SKM-1 treated with dmso at 0.1 percent for 144 hours (cell line): ENCODE results near the gene GSPT1.
"Not testable (repeated sequence)": the region's sequence is repeated elsewhere in the genome, so short reads cannot be mapped to it uniquely, and the experiment has no call there.

Experiments
- DNase-seq: peaks from one replicate; lab custom pipeline; 2025; ENCODE audit not compliant: unreplicated experiment; lab: John Stamatoyannopoulos, UW

The GSPT1 gene

DNA sequence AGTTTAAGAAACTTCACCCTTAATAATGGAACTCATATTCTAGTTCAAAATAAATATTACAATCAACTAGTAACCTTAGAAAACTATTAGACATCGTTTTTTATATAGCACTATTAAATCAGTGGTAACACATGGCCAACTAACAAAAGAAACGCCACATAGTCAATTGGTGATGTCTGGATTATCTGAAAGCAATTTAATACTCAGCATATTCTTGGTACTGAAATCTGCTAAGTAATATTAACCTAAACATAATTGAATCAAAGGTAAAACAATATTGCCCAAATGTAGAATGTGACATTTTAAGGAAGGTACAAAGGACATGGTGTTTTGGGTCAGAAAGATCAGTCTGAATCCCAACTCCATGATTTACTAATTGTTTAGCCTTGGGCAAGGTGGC lies 53.3 kb downstream of the GSPT1 start:
- DNase-seq = no peak

DNA sequence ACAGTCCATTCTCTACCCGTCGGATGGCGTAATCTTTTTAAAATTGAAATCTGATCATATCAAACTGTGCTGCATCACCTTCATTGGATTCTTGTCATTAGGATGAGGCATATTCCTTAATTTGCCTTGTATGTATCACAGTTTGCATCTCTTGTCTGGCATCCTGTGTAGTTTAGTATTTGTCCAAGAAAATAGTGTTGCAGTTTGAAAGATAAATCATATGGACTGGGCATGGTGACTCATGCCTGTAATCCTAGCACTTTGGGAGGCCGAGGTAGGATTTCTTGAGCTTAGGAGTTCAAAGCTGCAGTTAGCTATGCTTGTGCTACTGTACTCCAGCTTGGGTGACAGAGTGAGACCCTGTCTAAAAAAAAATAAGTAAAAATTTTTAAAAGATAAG lies 58.6 kb downstream of the GSPT1 start:
- DNase-seq = no peak

DNA sequence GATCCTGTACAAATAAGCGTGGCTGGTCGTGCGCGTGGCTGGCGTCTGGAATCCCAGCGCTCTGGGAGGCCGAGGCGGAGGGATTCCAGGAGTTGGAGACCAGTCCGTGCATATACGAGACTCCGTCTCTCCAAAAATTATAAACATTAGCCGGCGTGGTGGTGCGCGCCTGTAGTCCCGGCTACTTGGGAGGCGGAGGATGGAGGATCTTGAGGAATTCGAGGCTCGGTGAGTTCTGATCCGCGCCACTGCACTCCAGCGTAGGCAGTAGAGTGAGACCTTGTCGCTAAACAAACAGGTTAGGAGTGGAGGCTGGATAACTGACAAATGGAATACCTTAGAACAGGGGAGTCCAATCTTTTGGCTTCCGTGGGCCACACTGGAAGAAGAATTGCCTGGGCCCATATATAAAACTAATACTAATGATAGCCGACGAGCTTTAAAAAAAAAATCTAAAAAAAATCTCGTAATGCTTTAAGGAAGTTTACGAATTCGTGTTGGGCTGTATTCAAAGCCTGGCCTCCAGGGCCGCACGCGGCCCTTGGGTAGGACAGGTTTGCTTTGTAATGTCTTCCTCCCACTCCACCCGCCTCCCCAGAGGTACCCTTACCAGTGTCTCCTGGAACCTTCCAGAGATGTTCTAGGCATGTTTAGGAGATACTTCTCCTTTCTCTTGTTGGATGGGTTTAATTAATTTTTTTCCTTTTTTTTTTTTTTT lies 63.5 kb downstream of the GSPT1 start:
- DNase-seq = no peak

DNA sequence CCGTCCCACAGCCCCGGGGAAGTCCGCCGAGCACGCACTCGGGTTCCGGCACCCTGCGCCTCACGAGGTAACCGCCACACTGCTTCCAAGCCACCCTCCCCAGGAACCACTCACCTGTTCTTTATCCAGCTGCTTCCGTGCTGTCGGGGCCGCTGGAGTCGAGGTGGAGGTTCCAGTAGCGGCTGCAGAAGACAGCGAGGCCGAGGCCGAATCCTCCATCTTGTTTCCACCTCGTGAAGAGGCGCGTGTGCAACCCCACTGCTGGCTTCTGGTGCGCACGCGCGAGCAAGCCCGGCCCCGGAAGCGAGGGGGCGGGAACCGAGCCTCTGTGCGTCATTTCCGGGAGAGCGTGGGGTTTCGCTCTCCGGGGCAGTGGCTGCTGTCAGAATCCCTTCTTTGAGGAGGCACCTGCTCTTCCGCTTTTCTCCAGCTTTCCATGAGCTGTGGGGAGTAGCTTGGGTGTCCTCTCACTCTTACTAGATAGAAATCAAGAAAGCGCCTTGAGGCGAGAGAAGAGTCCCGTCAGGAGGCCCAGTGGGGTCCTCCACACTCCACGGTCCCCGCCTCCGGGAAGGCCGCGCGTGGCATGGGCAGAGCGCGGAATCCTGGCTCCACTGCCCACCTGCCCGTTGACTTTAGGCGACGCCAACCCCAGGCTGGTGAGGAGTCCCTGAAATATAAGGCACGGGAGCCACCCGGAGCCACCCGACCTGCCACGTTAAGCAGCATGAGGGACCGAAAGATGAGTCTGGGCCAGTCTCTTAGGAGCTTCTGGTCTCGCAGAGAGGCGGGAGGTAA lies 64.3 kb downstream of the GSPT1 start, which contains the start of gene RSL1D1:
Gene RSL1D1, minus strand, starts transcription at position 249 of the 798 bp plus-strand sequence. Its CDS starts 30 bp downstream, at position 219.
- peak; percentile 94 for DNase-seq

DNA sequence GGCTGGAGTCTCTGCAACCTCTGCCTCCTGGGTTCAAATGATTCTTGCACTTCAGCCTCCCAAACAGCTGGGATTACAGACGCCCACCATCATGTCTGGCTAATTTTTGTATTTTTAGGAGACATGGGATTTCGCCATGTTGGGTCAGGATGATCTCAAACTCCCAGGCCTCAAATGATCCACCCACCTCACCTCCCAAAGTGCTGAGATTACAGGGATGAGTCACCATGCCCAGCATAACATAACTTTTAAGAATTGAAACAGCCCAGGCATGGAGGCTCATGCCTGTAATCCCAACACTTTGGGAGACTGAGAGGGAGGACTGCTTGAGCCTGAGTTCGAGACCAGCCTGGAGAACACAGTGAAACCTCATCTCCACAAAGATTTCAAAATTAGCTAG lies 66.9 kb downstream of the GSPT1 start:
- no peak for DNase-seq

DNA sequence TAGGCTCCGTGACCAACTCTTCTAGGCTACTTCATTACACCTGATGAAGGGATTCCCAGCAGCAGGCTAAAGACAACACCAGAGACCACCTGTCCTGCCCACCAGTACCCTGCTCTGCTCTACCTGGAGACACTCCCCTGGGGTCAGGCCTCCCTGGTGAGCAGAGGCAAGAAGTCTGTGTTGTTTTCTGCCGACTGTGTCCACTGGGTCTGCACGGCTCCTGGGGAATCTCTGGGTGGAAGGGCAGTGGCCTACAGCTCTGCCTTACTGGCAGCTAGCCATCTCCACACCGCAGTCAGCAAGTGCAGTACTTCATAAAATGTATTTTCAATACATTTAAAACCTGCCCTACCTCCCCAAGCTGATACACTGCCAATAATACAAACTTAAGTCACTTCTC lies 71.3 kb downstream of the GSPT1 start:
- no peak for DNase-seq

DNA sequence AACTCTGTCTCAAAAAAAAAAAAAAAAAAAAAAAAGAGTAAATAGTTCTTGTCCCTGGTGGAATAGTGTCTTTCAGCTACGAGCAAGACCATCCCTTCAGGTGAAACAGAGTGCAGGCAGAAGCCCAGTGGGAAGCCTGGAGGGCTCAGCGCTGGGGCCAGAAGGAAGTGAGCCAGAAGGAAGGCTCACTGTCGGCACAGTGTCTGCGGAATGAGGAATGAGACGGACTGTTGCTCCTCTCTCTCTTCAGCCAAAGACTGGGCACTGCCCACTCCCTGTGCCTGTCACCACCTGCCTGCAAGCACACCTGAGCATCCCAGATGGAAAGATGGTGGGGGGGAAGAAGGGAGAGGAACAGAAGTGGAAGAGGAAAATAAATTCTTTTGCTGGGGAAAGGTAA lies 71.9 kb downstream of the GSPT1 start:
- DNase-seq = no peak

DNA sequence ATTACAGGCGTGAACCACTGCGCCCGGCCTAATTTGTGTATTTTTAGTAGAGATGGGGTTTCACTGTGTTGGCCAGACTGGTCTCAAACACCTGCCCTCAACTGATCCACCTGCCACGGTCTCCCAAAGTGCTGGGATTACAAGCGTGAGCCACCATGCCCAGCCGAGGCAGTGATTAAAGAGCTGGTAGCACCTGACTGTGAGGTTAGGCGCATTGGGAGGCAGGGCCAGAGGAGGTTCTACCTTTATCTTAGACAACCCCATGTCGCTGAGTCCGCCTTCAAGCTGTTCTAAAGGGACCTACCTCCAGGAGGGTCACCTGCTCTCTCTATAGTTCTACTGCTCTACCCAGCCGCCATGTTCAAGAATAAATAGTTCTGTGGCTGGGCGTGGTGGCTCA lies 72.5 kb downstream of the GSPT1 start:
- no peak for DNase-seq

DNA sequence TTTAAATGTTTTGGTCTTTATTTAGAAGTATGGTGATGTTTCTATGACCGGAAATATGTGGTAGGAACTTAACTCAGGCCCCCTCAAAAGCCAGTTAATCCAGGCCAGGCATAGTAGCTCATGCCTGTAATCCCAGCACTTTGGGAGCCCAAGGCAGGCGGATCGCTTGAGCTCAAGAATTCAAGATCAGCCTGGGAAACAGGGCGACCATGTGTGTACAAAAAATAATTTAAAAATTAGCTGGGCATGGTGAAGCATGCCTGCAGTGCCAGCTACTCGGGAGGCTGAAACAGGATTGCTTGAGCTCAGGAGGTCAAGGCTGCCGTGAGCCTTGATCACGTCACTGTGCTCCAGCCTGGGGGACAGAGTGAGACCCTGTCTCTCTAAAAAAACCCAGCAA lies 74.7 kb downstream of the GSPT1 start:
- DNase-seq = no peak

DNA sequence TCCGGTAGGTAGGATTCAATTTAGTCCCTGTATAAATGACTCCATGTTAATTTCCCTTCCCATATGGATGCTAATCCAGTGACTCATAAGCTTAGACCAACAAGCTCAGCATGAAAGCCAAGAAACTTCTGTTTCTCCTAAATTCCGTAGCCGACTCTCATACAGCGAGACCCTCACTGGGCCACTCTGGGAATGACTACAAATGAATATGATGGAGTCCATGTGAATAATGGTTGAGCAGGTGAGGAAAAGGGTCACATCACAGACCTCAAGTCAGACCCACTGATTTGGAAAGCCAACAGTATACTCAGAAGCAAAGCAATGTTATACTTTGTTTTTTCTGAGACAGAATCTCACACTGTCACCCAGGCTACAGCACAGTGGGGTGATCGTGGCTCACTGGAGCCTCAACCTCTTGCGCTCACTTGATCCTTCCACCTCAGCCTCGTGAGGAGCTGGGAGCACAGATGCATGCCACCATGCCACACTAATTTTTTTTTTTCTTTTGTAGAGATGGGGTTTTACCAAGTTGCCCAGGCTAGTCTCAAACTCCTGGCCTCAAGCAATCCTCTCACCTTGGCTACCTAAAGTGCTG lies 79.0 kb downstream of the GSPT1 start:
- DNase-seq = no peak

DNA sequence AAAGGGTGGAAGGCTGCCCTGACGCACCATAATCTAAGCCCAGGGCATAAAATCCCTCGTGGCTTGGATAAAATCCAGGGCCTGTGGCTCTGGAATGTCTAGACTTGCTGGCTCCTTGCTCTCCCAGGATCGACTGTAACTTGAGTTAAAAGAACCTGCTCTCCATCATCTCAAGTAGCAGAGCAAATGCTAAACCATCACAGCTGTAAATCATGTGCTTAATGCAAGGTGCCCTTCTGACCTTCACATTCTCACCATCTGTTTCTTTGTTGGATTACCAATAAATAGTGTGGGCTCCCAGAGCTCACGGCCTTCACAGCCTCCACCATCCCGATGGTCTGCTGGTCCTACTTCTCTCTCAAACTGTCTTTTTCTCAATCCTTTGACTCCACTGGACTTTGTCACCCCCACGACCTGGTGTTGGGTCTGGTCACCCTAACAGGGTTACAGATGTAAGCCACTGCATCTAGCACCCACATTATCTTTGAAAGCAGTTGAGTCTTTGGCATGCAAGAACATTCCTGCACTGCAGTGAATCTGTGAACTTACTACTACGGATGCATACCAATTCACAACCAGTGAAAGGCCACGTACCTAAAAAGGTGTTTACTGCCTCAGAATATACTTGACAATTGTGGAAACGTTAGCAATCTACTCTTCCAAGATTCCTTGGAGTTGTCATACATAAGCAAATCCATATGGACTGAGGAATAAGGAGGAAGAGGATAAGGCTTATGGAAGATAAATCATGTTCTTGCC lies 79.7 kb downstream of the GSPT1 start:
- no peak for DNase-seq

DNA sequence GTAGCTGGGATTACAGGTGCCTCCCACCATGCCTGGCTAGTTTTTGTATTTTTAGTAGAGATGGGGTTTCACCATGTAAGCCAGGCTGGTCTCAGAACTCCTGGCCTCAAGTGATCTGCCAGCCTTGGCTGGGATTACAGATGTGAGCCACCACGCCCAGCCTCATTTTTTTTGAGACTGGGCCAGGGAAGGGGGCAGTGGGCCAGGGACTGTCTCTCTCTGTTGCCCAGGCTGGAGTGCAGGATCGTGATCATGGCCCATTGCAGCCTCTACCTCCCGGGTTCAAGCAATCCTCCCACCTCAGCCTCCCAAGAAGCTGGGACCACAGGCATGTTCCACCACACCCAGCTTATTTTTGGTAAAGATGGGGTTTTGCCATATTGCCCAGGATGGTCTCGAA lies 80.4 kb downstream of the GSPT1 start:
- DNase-seq = no peak

DNA sequence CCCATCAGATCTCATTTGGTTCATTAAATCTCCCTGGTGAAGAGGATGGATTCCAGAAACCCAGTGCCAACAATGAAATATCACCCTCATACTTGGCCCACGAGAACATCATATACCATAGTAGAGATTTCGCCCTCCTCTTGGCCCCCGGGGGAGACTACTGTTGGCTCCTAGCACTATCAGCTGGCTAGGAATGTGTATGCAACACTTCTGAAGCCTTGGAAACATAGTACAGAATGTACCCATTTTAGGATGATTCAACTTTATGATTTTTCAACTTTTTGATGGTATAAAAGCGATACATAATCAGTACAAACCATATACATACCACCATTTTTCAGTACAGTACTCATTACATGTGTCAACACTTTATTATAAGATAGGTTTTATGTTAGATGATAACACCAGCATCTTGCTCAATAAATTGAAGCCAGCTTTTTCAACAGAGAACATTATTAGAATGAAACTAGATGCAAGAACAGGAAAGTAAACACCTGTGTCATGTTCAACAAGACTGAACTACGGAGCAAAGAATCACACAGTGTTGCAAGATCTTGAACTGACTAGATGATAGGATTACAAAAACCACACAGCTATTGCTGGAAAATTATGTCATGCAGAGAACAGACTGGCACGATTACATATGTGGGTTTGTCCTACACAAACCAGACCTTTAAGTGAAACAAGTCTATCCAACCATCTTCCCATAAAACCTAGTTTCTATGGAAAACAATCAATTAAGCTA lies 81.6 kb downstream of the GSPT1 start:
- peak; percentile 84 for DNase-seq

DNA sequence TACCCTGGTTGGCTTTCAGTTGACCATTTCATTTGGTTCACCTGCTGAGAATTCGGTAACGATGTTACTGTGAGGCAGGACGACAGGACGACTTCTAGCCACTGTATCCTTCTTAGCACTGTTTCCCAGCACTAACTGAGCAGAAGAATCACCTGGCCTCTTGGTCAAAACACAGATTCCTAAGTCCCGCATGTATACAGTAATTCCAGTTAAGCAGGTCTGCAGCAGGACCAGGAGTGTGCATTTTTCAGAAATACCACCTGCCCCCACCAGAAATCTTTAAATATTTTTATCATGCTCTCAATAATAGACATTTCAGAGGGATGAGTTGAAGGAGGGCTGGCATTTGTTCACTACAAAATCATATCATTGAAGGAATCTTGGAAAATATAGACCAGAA lies 87.1 kb downstream of the GSPT1 start:
- no peak for DNase-seq

DNA sequence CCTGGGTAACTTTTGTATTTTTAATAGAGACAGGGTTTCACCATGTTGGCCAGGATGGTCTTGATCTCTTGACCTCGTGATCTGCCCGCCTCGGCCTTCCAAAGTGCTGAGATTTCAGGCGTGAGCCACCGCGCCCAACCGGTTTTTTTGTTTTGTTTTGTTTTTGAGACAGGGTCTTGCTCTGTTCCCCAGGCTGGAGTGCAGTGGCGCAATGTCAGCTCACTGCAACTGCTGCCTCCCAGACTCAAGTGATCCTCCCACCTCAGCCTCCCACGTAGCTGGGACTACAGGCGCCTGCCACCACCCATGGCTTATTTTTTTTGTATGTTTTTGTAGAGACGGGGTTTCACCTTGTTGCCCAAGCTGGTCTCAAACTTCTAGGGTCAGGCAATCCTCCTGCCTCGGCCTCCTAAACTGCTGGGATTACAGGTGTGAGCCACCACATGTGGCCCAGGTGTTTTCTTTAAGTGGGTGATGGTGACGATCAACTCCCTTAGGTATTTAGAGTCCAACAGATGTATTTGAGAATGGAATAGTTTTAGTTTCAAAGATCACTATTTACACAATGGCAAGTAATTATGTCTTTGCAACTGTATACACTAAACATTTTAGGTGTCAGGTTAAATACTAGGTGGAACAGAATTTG lies 90.1 kb downstream of the GSPT1 start:
- DNase-seq = not testable (repeated sequence)

DNA sequence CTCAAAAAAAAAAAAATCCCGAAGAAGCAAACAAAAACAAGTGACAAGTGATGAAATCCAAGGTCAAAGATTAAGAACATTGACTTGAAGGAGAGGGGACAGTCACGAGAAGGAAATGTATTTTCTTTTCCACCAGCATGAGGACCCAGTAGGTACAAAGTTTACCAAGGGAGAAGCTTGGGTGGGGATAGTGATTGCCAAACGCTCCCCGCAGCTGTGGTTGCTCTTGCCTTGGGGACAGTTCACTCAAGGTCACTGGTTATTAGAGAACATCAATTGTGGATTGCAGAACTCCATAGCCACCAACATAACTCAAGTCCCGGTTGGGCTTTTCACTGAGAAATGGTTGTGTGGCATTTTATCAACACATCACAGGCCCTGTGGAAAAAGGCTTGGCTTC lies 91.4 kb downstream of the GSPT1 start:
- peak; percentile 94 for DNase-seq

DNA sequence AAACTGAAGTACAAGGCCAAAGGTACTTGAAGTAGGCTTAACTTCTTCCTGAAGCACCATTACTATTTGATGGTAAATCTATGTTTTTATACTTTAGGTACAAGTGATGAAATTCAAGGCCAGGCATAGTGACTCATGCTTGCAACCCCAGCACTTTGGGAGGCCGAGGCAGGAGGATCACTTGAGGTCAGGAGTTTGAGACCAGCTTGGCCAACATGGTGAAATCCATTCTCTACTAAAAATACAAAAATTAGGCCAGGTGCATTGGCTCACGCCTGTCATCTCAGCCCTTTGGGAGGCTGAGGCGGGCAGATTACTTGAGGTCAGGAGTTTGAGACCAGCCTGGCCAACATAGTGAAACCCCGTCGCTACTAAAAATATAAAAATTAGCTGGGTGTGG lies 92.1 kb downstream of the GSPT1 start:
- DNase-seq = peak; percentile 63

DNA sequence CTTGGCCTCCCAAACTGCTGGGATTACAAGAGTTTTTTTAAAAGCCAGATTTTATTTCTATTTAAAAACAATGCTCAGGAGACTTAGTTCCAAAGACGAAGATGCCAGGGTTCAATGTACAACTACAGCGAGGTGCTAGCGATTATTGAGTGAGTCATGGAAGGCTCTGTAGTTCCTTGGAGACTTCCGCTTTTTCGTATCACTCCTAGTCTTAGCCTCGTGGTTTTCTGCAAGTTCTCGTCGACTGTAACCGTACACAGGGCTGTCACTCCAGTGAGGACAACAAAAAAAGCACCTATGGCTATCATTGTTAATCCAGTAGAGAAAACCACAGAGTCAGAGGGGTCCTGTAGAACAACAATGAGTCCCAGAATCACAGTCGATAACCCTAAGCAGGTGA lies 96.0 kb downstream of the GSPT1 start:
- DNase-seq = peak; percentile 92

DNA sequence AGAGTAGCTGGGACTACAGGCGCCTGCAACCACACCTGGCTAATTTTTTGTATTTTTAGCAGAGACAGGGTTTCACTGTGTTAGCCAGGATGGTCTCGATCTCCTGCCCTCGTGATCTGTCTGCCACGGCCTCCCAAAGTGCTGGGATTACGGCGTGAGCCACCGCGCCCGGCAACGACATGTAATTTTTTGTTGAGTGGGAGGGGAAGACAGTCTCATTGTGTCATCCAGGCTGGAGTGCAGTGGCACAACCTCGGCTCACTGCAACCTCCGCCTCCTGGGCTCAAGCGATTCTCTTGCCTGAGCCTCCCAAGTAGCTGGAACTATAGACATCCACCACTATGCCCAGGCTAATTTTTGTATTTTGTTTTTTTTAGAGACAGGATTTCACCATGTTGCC lies 96.8 kb downstream of the GSPT1 start:
- DNase-seq = not testable (repeated sequence)
